Gastrocnemius medialis (tissue), 4 donors: ENCODE results near the gene KDM5C. TPM values are rescaled to one million over a fixed set of nuclear protein-coding genes. Genes with fewer than 3 reads are reported as not detected.

Experiments
- ATAC-seq, 2 donors: fragments of 150-250 bp; one replicate each; pipeline ENCODE4 v1.9.1; 2016
- DNase-seq, 2 donors: peaks; one replicate each; pipeline ENCODE4 v3.0.0-alpha.2; 2019
- H3K27ac ChIP-seq, 4 donors: fragments of 200-600 bp; sonication (generic); 1 replicate in 1 of 4; 2 replicates in 3 of 4; pipeline ENCODE4 v1.5.1; 2016 to 2018; ENCODE audit warnings: mild to moderate bottlenecking in 2 of 4, moderate library complexity in 1 of 4
- H3K27me3 ChIP-seq, 3 donors: fragments of 200-600 bp; sonication (generic) in 2 of 3; 1 replicate in 1 of 3; 2 replicates in 2 of 3; pipeline versions ENCODE4 v1.5.1 to v1.6.0; 2016 to 2019; ENCODE audit warnings: mild to moderate bottlenecking in 1 of 3, moderate library complexity in 1 of 3
- H3K36me3 ChIP-seq, 2 donors: fragments of 200-600 bp; sonication (generic) in 1 of 2; one replicate each; pipeline ENCODE4 v1.5.1; 2017 to 2018
- H3K4me1 ChIP-seq, 2 donors: fragments of 200-600 bp; sonication (generic) in 1 of 2; one replicate each; pipeline ENCODE4 v1.5.1; 2016 to 2017; ENCODE audit warnings: mild to moderate bottlenecking in 2 of 2
- H3K4me3 ChIP-seq, 4 donors: fragments of 200-600 bp; sonication (generic) in 3 of 4; 1 replicate in 1 of 4; 2 replicates in 3 of 4; pipeline ENCODE4 v1.5.1; 2016 to 2019; ENCODE audit warnings: mild to moderate bottlenecking in 2 of 4
- H3K9me3 ChIP-seq, 3 donors: fragments of 200-600 bp; sonication (generic) in 2 of 3; 1 replicate in 1 of 3; 2 replicates in 2 of 3; pipeline ENCODE4 v1.5.1; 2016 to 2019
- POLR2A ChIP-seq, 2 donors: fragments of 450-650 bp; IDR thresholded peaks; one replicate each; pipeline ENCODE4 v1.6.1; 2017; ENCODE audit warnings: antibody characterized with exemption in 2 of 2, mild to moderate bottlenecking in 2 of 2, moderate library complexity in 2 of 2
- in situ Hi-C, 4 donors: fragments of 200-750 bp; cut with MboI; loops; one replicate each; pipeline versions ENCODE4 v1.15.0 to v1.8.0; 2017; ENCODE audit warnings: low sequenced_read_pairs in 4 of 4
- intact Hi-C: fragments of 100-400 bp; cut with DNase I; formaldehyde crosslinking; loops from one replicate; pipeline ENCODE4 v1.15.1; 2023; ENCODE audit warnings: low total_unique reads
- microRNA-seq, 2 donors: library from miRNA; unstranded; fragments of <30 nt; microRNA quantifications; one replicate each; pipeline ENCODE4, GENCODE V29; 2016; ENCODE audit warnings: borderline replicate concordance in 2 of 2
- total RNA-seq, 4 donors: library from RNA; depleted of rRNA; stranded (reverse); fragments of >200 nt; gene quantifications; one replicate each; pipeline versions ENCODE4 v1.1.0 to v1.2.3, GENCODE V29; 2016
- TF ChIP-seq, protein P1 (sequence below), 5 experiments: fragments of 450-650 bp in 3 of 5; fragments of 200-600 bp in 2 of 5; sonication (generic) in 2 of 5; IDR thresholded peaks in 4 of 5; conservative IDR thresholded peaks in 1 of 5; 1 replicate in 4 of 5; 2 replicates in 1 of 5; pipeline ENCODE4 v1.5.1; 2016 to 2019; ENCODE audit warnings: antibody characterized with exemption in 5 of 5, mild to moderate bottlenecking in 3 of 5, moderate library complexity in 3 of 5

KDM5C gene
- total RNA-seq, 4 donors from 2014 or later = 143 to 210 (median 147) TPM

DNA sequence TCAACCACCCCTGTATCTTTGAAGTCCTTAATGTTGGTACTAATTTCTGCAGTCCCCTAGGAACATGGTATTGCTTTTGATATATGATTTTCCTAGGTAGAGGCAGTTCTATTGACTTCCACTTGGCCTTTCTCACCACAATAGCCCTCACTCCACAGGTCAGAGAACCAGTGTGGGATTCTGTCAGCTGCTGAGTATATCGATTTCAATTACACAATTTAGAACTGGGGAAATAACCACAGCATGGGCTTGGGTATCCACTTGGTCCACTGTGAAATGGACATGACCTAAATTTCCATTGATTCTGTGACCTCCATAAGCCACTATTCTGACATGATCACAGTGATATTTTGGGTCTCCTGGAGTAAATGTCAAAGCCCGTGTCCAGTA is 68.8 kb downstream of the KDM5C start:
- TF ChIP-seq, protein P1, sequence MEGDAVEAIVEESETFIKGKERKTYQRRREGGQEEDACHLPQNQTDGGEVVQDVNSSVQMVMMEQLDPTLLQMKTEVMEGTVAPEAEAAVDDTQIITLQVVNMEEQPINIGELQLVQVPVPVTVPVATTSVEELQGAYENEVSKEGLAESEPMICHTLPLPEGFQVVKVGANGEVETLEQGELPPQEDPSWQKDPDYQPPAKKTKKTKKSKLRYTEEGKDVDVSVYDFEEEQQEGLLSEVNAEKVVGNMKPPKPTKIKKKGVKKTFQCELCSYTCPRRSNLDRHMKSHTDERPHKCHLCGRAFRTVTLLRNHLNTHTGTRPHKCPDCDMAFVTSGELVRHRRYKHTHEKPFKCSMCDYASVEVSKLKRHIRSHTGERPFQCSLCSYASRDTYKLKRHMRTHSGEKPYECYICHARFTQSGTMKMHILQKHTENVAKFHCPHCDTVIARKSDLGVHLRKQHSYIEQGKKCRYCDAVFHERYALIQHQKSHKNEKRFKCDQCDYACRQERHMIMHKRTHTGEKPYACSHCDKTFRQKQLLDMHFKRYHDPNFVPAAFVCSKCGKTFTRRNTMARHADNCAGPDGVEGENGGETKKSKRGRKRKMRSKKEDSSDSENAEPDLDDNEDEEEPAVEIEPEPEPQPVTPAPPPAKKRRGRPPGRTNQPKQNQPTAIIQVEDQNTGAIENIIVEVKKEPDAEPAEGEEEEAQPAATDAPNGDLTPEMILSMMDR (IDR thresholded peaks at IDR 0.05 in 4 of 5, conservative IDR thresholded peaks at IDR 0.05 in 1 of 5) = no peak
- TF ChIP-seq POLR2A (IDR thresholded peaks at IDR 0.05) = no peak
- Histone ChIP-seq H3K4me3 (no peak overlapping the region), H3K27me3 (no peaks in the 10 kb centered on the region), H3K4me1 (peaks cover 12 to 33% of the 10 kb centered on the region in 2 donors), H3K9me3 (no peaks in the 10 kb centered on the region), H3K27ac (peak overlapping the region; percentile 49 to 84 (median 75)), H3K36me3 (peaks cover 0 to 6% of the 10 kb centered on the region in 2 donors)
- no peak for DNase-seq
- intact Hi-C loops = no loop called here
- peak; percentile 41 to 49 for ATAC-seq
- in situ Hi-C loops = no loop called here

DNA sequence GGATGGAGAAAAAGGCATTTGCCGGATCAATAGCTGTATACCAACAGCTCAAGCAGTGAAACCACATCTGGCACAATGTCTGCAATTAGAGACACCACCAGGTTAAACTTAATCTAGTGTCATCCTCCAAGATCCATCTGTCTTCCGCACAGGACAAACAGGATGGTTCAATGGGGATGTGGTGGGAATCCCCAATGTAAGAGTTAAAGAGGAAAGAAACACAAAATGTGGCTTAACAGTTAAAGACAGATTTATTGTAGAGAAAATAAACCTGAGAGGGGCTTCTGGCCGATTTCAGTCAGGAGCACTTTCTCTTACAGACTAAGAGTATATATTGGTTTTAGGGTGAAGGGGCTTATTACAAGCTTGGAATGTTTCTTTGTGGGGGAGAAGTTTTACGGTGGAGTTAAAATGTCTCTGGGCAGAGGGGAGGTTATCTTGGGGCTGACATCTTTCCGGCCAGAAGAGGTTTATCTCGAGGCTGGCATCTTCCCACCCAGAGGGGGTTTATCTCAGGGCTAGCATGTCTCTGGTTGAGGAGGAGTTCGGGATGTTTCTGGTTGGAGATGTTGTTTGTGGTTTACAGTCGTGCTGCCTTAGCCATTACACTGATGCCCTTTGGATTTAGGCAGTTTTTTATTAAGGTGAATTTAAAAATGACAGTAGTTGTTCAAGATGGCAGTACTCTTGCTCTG is 69.3 kb downstream of the KDM5C start:
- ATAC-seq (no peak), DNase-seq (no peak)
- Histone ChIP-seq H3K9me3 (no peaks in the 10 kb centered on the region), H3K36me3 (peaks cover 0 to 6% of the 10 kb centered on the region in 2 donors), H3K4me1 (peaks cover 8 to 31% of the 10 kb centered on the region in 2 donors), H3K27ac (peak overlapping the region in 3 of 4 donors; percentile 73 to 84 (median 77)), H3K4me3 (no peak overlapping the region), H3K27me3 (no peaks in the 10 kb centered on the region)
- intact Hi-C loops = no loop called here
- TF ChIP-seq, protein P1 (IDR thresholded peaks at IDR 0.05 in 4 of 5, conservative IDR thresholded peaks at IDR 0.05 in 1 of 5) = no peak
- no peak for TF ChIP-seq POLR2A (IDR thresholded peaks at IDR 0.05)
- in situ Hi-C loops = no loop called here

DNA sequence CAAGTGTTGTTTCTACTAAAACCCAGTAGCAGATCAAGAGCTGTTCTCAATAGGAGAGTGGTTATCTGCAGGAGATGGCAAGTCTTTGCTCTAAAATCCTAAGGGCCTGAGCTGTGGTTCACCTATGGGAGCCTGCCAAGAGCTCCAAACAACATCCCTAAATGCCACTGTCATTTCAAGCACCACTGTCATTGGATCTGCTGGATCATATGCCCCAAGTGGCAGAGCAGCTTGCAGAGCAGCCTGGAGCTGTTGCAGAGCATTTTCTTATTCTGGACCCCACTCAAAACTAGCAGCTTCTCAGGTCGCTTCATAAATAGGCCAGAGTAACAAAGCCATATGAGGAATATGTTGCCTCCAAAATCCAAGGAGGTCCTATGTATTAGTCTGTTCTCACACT is 71.4 kb downstream of the KDM5C start:
- in situ Hi-C loops = no loop called here
- peak; percentile 55 to 77 for DNase-seq
- no peaks in the 10 kb centered on the region for H3K9me3 ChIP-seq
- no peaks in the 10 kb centered on the region for H3K36me3 ChIP-seq
- intact Hi-C loops = no loop called here
- peak overlapping the region; percentile 51 to 79 (median 76) for H3K27ac ChIP-seq
- peak; percentile 92 for ATAC-seq
- TF ChIP-seq POLR2A (IDR thresholded peaks at IDR 0.05) = no peak
- TF ChIP-seq, protein P1 (IDR thresholded peaks at IDR 0.05 in 4 of 5, conservative IDR thresholded peaks at IDR 0.05 in 1 of 5) = no peak
- peaks cover 7 to 31% of the 10 kb centered on the region in 2 donors for H3K4me1 ChIP-seq
- H3K4me3 ChIP-seq = no peak overlapping the region
- no peaks in the 10 kb centered on the region for H3K27me3 ChIP-seq

Small RNA genes lying within 50 kb of the gene (microRNA-seq; reads per million reads assigned to microRNA genes)
- 1.2 to 4.3 reads per million in 2 donors for gene MIR6894
- 0.85 to 2.4 reads per million in 2 donors for gene MIR6895

Other genes with a start within 250 kb of the KDM5C start
- gene GPR173, start 176.4 kb downstream of the KDM5C start, total RNA-seq = under 1 TPM in 3 of 4 donors, not detected in 1; 0.07 to 0.31 (median 0.10) TPM
- 100 to 1,000 TPM in 1 of 4 donors, 10 to 100 TPM in 3; 46.7 to 161 (median 78.6) TPM for gene TSPYL2, start 142.8 kb downstream of the KDM5C start, total RNA-seq
- 10 to 100 TPM in 2 of 4 donors, 1 to 10 TPM in 2; 3.0 to 13.0 (median 7.4) TPM for gene KANTR, start 131.1 kb downstream of the KDM5C start, total RNA-seq
- gene IQSEC2, start 56.4 kb upstream of the KDM5C start, total RNA-seq = 100 to 1,000 TPM in 1 of 4 donors, 10 to 100 TPM in 3; 59.2 to 127 (median 73.9) TPM
- gene SMC1A, start 197.4 kb upstream of the KDM5C start, total RNA-seq = 10 to 100 TPM; 12.9 to 23.5 (median 17.1) TPM
- 1 to 10 TPM in 1 of 4 donors, under 1 TPM in 1, not detected in 2; 0.52 to 1.1 TPM for gene RIBC1, start 197.7 kb upstream of the KDM5C start, total RNA-seq
- gene HSD17B10, start 209.2 kb upstream of the KDM5C start, total RNA-seq = 100 to 1,000 TPM in 1 of 4 donors, 10 to 100 TPM in 3; 62.2 to 106 (median 75.3) TPM